HEK293 (cell line): Measurements from ENCODE around the gene FGFBP3.

Experiments
- BCL11B ChIP-seq: fragments of 450-650 bp; formaldehyde crosslinking; IDR thresholded peaks from 2 replicates; pipeline ENCODE4 v1.5.1; 2016; ENCODE audit warnings: low read depth, missing biosample characterization, missing genetic modification characterization
- HOXA7 ChIP-seq: sonication (generic); formaldehyde crosslinking; IDR thresholded peaks from 2 replicates; pipeline ENCODE4 v1.8.1; 2022; ENCODE audit warnings: missing genetic modification reagents, borderline replicate concordance
- IKZF3 ChIP-seq: fragments of 450-650 bp; IDR thresholded peaks from 2 replicates; pipeline ENCODE4 v1.5.0; 2018; ENCODE audit warnings: missing biosample characterization, mild to moderate bottlenecking, missing genetic modification characterization, moderate library complexity
- RBAK ChIP-seq: fragments of 450-650 bp; formaldehyde crosslinking; IDR thresholded peaks from 2 replicates; pipeline ENCODE4 v1.5.1; 2016; ENCODE audit warnings: missing biosample characterization, missing genetic modification characterization
- ZNF133 ChIP-seq: fragments of 450-650 bp; formaldehyde crosslinking; IDR thresholded peaks from 2 replicates; pipeline ENCODE4 v1.5.1; 2016; ENCODE audit warnings: missing biosample characterization, missing genetic modification characterization
- ZNF140 ChIP-seq: fragments of 450-650 bp; formaldehyde crosslinking; IDR thresholded peaks from 2 replicates; pipeline ENCODE4 v1.5.1; 2016; ENCODE audit warnings: missing biosample characterization, missing genetic modification characterization
- ZNF354C ChIP-seq: fragments of 450-650 bp; formaldehyde crosslinking; IDR thresholded peaks from 2 replicates; pipeline ENCODE4 v1.5.1; 2016; ENCODE audit warnings: missing biosample characterization, missing genetic modification characterization, low read depth, borderline replicate concordance
- ZNF394 ChIP-seq: fragments of 450-650 bp; formaldehyde crosslinking; IDR thresholded peaks from 2 replicates; pipeline ENCODE4 v1.5.1; 2016; ENCODE audit warnings: missing biosample characterization, missing genetic modification characterization, mild to moderate bottlenecking, moderate library complexity, borderline replicate concordance
- ZNF416 ChIP-seq: fragments of 450-650 bp; formaldehyde crosslinking; IDR thresholded peaks from 2 replicates; pipeline ENCODE4 v1.5.1; 2016; ENCODE audit warnings: missing biosample characterization, missing genetic modification characterization
- ZNF549 ChIP-seq: fragments of 450-650 bp; IDR thresholded peaks from 2 replicates; pipeline ENCODE4 v1.5.1; 2018; ENCODE audit warnings: missing biosample characterization, missing genetic modification characterization, mild to moderate bottlenecking, inconsistent platforms, moderate library complexity
- ZNF596 ChIP-seq: fragments of 450-650 bp; IDR thresholded peaks from 2 replicates; pipeline ENCODE4 v1.5.0; 2018; ENCODE audit warnings: missing biosample characterization, mild to moderate bottlenecking, missing genetic modification characterization, moderate library complexity
- ZNF600 ChIP-seq: fragments of 450-650 bp; formaldehyde crosslinking; IDR thresholded peaks from 2 replicates; pipeline ENCODE4 v1.5.1; 2016; ENCODE audit warnings: missing biosample characterization, missing genetic modification characterization
- ZNF623 ChIP-seq: fragments of 450-650 bp; formaldehyde crosslinking; IDR thresholded peaks from 2 replicates; pipeline ENCODE4 v1.5.1; 2016; ENCODE audit warnings: missing biosample characterization, missing genetic modification characterization
- ZNF624 ChIP-seq: fragments of 450-650 bp; formaldehyde crosslinking; IDR thresholded peaks from 2 replicates; pipeline ENCODE4 v1.5.1; 2017; ENCODE audit warnings: missing biosample characterization, missing genetic modification characterization
- ZNF664 ChIP-seq: fragments of 450-650 bp; formaldehyde crosslinking; IDR thresholded peaks from 2 replicates; pipeline ENCODE4 v1.5.1; 2016; ENCODE audit warnings: missing biosample characterization, missing genetic modification characterization
- ZNF677 ChIP-seq: fragments of 450-650 bp; IDR thresholded peaks from 2 replicates; pipeline ENCODE4 v1.5.0; 2018; ENCODE audit warnings: missing biosample characterization, mild to moderate bottlenecking, missing genetic modification characterization, moderate library complexity
- ZNF768 ChIP-seq: fragments of 450-650 bp; formaldehyde crosslinking; IDR thresholded peaks from 2 replicates; pipeline ENCODE4 v1.5.1; 2018; ENCODE audit warnings: missing biosample characterization, mild to moderate bottlenecking, missing genetic modification characterization
- ZNF776 ChIP-seq: fragments of 450-650 bp; formaldehyde crosslinking; IDR thresholded peaks from 2 replicates; pipeline ENCODE4 v1.5.0; 2017; ENCODE audit warnings: missing biosample characterization, missing genetic modification characterization, borderline replicate concordance
- ZNF791 ChIP-seq: fragments of 450-650 bp; formaldehyde crosslinking; IDR thresholded peaks from 2 replicates; pipeline ENCODE4 v1.5.1; 2016; ENCODE audit warnings: missing biosample characterization, missing genetic modification characterization
- ZNF843 ChIP-seq: fragments of 450-650 bp; formaldehyde crosslinking; IDR thresholded peaks from 2 replicates; pipeline ENCODE4 v1.5.1; 2016; ENCODE audit warnings: missing biosample characterization, missing genetic modification characterization
- TF ChIP-seq, protein P1 (sequence below): fragments of 450-650 bp; formaldehyde crosslinking; IDR thresholded peaks from 2 replicates; pipeline ENCODE4 v1.5.1; 2017; ENCODE audit warnings: missing biosample characterization, missing genetic modification characterization
- TF ChIP-seq, protein P2 (sequence below): fragments of 450-650 bp; formaldehyde crosslinking; IDR thresholded peaks from 2 replicates; pipeline ENCODE4 v1.5.1; 2016; ENCODE audit warnings: missing biosample characterization, missing genetic modification characterization
- TF ChIP-seq, protein P3 (sequence below): fragments of 450-650 bp; formaldehyde crosslinking; conservative IDR thresholded peaks from 2 replicates; pipeline ENCODE4 v1.5.1; 2016; ENCODE audit warnings: low read depth, missing biosample characterization, missing genetic modification characterization
- TF ChIP-seq, protein P4 (sequence below): fragments of 450-650 bp; formaldehyde crosslinking; IDR thresholded peaks from 2 replicates; pipeline ENCODE4 v1.5.1; 2017; ENCODE audit warnings: missing biosample characterization, mild to moderate bottlenecking, missing genetic modification characterization, moderate library complexity
- TF ChIP-seq, protein P5 (sequence below): fragments of 450-650 bp; formaldehyde crosslinking; IDR thresholded peaks from 2 replicates; pipeline ENCODE4 v1.5.1; 2016; ENCODE audit warnings: missing biosample characterization, missing genetic modification characterization, borderline replicate concordance

The FGFBP3 gene

DNA sequence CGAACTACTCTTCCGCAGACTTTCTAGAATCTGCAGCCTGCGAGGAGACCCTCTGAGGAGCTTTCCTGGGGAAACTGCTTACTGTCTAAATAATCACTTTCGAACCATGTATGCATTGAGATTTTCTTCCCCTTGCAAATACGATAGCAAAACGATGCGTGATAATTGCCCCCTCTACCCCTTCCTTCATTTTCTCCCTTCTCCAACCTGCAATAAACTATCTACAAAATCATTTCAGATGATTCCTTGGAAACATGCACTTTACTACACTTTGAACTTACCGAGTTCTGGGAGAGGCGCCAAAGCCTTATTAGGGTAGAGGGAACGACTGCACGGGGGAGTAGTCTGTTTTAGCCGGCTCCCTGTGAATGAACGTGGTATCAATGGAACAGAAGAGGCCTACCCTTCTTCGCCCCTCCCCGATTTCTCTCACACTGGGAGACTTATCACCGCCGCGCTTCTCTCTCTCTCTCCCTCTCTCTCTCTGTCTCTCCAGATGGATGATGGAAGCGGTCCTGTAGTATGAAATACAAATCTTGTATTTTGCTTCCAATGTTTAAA, at the start of gene FGFBP3 (continued):
- TF ChIP-seq, protein P1, sequence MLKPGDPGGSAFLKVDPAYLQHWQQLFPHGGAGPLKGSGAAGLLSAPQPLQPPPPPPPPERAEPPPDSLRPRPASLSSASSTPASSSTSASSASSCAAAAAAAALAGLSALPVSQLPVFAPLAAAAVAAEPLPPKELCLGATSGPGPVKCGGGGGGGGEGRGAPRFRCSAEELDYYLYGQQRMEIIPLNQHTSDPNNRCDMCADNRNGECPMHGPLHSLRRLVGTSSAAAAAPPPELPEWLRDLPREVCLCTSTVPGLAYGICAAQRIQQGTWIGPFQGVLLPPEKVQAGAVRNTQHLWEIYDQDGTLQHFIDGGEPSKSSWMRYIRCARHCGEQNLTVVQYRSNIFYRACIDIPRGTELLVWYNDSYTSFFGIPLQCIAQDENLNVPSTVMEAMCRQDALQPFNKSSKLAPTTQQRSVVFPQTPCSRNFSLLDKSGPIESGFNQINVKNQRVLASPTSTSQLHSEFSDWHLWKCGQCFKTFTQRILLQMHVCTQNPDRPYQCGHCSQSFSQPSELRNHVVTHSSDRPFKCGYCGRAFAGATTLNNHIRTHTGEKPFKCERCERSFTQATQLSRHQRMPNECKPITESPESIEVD (tag by site-specific recombination), result no peak
- TF ChIP-seq IKZF3 (no peak), ZNF596 (tag by site-specific recombination) (peak; percentile 91), ZNF354C (tag by site-specific recombination) (no peak), ZNF664 (tag by site-specific recombination) (no peak), HOXA7 (no peak), ZNF677 (tag by site-specific recombination) (no peak), ZNF843 (tag by site-specific recombination) (no peak), ZNF133 (tag by site-specific recombination) (no peak), ZNF623 (tag by site-specific recombination) (no peak), RBAK (tag by site-specific recombination) (no peak), ZNF394 (tag by site-specific recombination) (0 out of 2 replicates have a peak, but pooled peaks have one; percentile 22), BCL11B (tag by site-specific recombination) (no peak), ZNF549 (tag by site-specific recombination) (no peak), ZNF768 (no peak), ZNF791 (tag by site-specific recombination) (no peak), ZNF140 (tag by site-specific recombination) (no peak), ZNF624 (tag by site-specific recombination) (no peak), ZNF776 (tag by site-specific recombination) (no peak), ZNF600 (no peak; the same call in none of the 2 replicates), ZNF416 (tag by site-specific recombination) (no peak)
- TF ChIP-seq, protein P2, sequence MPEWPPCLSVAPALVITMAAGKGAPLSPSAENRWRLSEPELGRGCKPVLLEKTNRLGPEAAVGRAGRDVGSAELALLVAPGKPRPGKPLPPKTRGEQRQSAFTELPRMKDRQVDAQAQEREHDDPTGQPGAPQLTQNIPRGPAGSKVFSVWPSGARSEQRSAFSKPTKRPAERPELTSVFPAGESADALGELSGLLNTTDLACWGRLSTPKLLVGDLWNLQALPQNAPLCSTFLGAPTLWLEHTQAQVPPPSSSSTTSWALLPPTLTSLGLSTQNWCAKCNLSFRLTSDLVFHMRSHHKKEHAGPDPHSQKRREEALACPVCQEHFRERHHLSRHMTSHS (tag by site-specific recombination), result no peak
- TF ChIP-seq, protein P3, sequence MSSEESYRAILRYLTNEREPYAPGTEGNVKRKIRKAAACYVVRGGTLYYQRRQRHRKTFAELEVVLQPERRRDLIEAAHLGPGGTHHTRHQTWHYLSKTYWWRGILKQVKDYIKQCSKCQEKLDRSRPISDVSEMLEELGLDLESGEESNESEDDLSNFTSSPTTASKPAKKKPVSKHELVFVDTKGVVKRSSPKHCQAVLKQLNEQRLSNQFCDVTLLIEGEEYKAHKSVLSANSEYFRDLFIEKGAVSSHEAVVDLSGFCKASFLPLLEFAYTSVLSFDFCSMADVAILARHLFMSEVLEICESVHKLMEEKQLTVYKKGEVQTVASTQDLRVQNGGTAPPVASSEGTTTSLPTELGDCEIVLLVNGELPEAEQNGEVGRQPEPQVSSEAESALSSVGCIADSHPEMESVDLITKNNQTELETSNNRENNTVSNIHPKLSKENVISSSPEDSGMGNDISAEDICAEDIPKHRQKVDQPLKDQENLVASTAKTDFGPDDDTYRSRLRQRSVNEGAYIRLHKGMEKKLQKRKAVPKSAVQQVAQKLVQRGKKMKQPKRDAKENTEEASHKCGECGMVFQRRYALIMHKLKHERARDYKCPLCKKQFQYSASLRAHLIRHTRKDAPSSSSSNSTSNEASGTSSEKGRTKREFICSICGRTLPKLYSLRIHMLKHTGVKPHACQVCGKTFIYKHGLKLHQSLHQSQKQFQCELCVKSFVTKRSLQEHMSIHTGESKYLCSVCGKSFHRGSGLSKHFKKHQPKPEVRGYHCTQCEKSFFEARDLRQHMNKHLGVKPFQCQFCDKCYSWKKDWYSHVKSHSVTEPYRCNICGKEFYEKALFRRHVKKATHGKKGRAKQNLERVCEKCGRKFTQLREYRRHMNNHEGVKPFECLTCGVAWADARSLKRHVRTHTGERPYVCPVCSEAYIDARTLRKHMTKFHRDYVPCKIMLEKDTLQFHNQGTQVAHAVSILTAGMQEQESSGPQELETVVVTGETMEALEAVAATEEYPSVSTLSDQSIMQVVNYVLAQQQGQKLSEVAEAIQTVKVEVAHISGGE, result no peak
- TF ChIP-seq, protein P4, sequence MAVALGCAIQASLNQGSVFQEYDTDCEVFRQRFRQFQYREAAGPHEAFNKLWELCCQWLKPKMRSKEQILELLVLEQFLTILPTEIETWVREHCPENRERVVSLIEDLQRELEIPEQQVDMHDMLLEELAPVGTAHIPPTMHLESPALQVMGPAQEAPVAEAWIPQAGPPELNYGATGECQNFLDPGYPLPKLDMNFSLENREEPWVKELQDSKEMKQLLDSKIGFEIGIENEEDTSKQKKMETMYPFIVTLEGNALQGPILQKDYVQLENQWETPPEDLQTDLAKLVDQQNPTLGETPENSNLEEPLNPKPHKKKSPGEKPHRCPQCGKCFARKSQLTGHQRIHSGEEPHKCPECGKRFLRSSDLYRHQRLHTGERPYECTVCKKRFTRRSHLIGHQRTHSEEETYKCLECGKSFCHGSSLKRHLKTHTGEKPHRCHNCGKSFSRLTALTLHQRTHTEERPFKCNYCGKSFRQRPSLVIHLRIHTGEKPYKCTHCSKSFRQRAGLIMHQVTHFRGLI (tag by site-specific recombination), result no peak
- TF ChIP-seq, protein P5, sequence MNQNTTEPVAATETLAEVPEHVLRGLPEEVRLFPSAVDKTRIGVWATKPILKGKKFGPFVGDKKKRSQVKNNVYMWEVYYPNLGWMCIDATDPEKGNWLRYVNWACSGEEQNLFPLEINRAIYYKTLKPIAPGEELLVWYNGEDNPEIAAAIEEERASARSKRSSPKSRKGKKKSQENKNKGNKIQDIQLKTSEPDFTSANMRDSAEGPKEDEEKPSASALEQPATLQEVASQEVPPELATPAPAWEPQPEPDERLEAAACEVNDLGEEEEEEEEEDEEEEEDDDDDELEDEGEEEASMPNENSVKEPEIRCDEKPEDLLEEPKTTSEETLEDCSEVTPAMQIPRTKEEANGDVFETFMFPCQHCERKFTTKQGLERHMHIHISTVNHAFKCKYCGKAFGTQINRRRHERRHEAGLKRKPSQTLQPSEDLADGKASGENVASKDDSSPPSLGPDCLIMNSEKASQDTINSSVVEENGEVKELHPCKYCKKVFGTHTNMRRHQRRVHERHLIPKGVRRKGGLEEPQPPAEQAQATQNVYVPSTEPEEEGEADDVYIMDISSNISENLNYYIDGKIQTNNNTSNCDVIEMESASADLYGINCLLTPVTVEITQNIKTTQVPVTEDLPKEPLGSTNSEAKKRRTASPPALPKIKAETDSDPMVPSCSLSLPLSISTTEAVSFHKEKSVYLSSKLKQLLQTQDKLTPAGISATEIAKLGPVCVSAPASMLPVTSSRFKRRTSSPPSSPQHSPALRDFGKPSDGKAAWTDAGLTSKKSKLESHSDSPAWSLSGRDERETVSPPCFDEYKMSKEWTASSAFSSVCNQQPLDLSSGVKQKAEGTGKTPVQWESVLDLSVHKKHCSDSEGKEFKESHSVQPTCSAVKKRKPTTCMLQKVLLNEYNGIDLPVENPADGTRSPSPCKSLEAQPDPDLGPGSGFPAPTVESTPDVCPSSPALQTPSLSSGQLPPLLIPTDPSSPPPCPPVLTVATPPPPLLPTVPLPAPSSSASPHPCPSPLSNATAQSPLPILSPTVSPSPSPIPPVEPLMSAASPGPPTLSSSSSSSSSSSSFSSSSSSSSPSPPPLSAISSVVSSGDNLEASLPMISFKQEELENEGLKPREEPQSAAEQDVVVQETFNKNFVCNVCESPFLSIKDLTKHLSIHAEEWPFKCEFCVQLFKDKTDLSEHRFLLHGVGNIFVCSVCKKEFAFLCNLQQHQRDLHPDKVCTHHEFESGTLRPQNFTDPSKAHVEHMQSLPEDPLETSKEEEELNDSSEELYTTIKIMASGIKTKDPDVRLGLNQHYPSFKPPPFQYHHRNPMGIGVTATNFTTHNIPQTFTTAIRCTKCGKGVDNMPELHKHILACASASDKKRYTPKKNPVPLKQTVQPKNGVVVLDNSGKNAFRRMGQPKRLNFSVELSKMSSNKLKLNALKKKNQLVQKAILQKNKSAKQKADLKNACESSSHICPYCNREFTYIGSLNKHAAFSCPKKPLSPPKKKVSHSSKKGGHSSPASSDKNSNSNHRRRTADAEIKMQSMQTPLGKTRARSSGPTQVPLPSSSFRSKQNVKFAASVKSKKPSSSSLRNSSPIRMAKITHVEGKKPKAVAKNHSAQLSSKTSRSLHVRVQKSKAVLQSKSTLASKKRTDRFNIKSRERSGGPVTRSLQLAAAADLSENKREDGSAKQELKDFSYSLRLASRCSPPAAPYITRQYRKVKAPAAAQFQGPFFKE, result no peak
